ENCODE measurements around the gene RBBP8.

Gene RBBP8

GRCh38 chr18:23054553-23054952 lies 121.4 kb downstream of the RBBP8 start:
- peaks cover 21% of the 10 kb centered on the region for H3K27me3 ChIP-seq
- H3K27ac ChIP-seq, result no peak overlapping the region
- H3K4me3 ChIP-seq (ENCODE audit: low read depth in 1 of 2, low read length in 1 of 2), result no peak overlapping the region
- no peaks in the 10 kb centered on the region for H3K4me1 ChIP-seq (ENCODE audit: control insufficient read depth in 1 of 2, insufficient read depth in 1 of 2, low read depth in 1 of 2, low read length in 1 of 2)
- TF ChIP-seq, protein P1, sequence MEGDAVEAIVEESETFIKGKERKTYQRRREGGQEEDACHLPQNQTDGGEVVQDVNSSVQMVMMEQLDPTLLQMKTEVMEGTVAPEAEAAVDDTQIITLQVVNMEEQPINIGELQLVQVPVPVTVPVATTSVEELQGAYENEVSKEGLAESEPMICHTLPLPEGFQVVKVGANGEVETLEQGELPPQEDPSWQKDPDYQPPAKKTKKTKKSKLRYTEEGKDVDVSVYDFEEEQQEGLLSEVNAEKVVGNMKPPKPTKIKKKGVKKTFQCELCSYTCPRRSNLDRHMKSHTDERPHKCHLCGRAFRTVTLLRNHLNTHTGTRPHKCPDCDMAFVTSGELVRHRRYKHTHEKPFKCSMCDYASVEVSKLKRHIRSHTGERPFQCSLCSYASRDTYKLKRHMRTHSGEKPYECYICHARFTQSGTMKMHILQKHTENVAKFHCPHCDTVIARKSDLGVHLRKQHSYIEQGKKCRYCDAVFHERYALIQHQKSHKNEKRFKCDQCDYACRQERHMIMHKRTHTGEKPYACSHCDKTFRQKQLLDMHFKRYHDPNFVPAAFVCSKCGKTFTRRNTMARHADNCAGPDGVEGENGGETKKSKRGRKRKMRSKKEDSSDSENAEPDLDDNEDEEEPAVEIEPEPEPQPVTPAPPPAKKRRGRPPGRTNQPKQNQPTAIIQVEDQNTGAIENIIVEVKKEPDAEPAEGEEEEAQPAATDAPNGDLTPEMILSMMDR (IDR thresholded peaks at IDR 0.05), result no peak
- H3K36me3 ChIP-seq, result no peaks in the 10 kb centered on the region
- H3K9me3 ChIP-seq, result no peaks in the 10 kb centered on the region

- Histone ChIP-seq H3K4me1 (ENCODE audit: control insufficient read depth in 1 of 2, insufficient read depth in 1 of 2, low read depth in 1 of 2, low read length in 1 of 2) (no peaks in the 10 kb centered on the region), H3K27ac (no peak overlapping the region), H3K27me3 (peaks cover 14% of the 10 kb centered on the region), H3K36me3 (no peaks in the 10 kb centered on the region), H3K9me3 (no peaks in the 10 kb centered on the region), H3K4me3 (ENCODE audit: low read depth in 1 of 2, low read length in 1 of 2) (no peak overlapping the region)
- TF ChIP-seq, protein P1 (IDR thresholded peaks at IDR 0.05), result no peak
Observed at GRCh38 chr18:23056315-23056714, 123.2 kb downstream of the RBBP8 start.

- no peaks in the 10 kb centered on the region for H3K9me3 ChIP-seq
- TF ChIP-seq, protein P1 (IDR thresholded peaks at IDR 0.05), result no peak
- H3K27ac ChIP-seq, result no peak overlapping the region
- no peaks in the 10 kb centered on the region for H3K36me3 ChIP-seq
- no peaks in the 10 kb centered on the region for H3K4me1 ChIP-seq (ENCODE audit: control insufficient read depth in 1 of 2, insufficient read depth in 1 of 2, low read depth in 1 of 2, low read length in 1 of 2)
- H3K27me3 ChIP-seq, result peaks cover 14% of the 10 kb centered on the region
- no peak overlapping the region for H3K4me3 ChIP-seq (ENCODE audit: low read depth in 1 of 2, low read length in 1 of 2)
Observed at GRCh38 chr18:23057096-23057495, 124.0 kb downstream of the RBBP8 start.

- no peak overlapping the region for H3K27ac ChIP-seq
- peaks cover 11% of the 10 kb centered on the region for H3K27me3 ChIP-seq
- TF ChIP-seq, protein P1 (IDR thresholded peaks at IDR 0.05), result no peak
- no peaks in the 10 kb centered on the region for H3K9me3 ChIP-seq
- H3K4me3 ChIP-seq (ENCODE audit: low read depth in 1 of 2, low read length in 1 of 2), result no peak overlapping the region
- H3K36me3 ChIP-seq, result no peaks in the 10 kb centered on the region
- no peaks in the 10 kb centered on the region for H3K4me1 ChIP-seq (ENCODE audit: control insufficient read depth in 1 of 2, insufficient read depth in 1 of 2, low read depth in 1 of 2, low read length in 1 of 2)
Observed at GRCh38 chr18:23058746-23059415, 125.8 kb downstream of the RBBP8 start.

GRCh38 chr18:23059541-23060465 lies 126.7 kb downstream of the RBBP8 start:
- TF ChIP-seq, protein P1 (IDR thresholded peaks at IDR 0.05), result no peak
- Histone ChIP-seq H3K4me1 (ENCODE audit: control insufficient read depth in 1 of 2, insufficient read depth in 1 of 2, low read depth in 1 of 2, low read length in 1 of 2) (no peaks in the 10 kb centered on the region), H3K27me3 (peaks cover 1% of the 10 kb centered on the region), H3K9me3 (no peaks in the 10 kb centered on the region), H3K4me3 (ENCODE audit: low read depth in 1 of 2, low read length in 1 of 2) (no peak overlapping the region), H3K36me3 (no peaks in the 10 kb centered on the region), H3K27ac (no peak overlapping the region)

All from neutrophil (primary cell).